SK-N-SH treated with all-trans-retinoic acid at 6 μM for 48 hours (cell line): ENCODE results near the gene FBXO17.

Experiments
- ARNTL ChIP-seq: fragments of 450-650 bp; formaldehyde crosslinking; IDR thresholded peaks from 2 replicates; pipeline ENCODE4 v1.5.0; 2020; ENCODE audit warnings: low read depth, mild to moderate bottlenecking, moderate library complexity, borderline replicate concordance
- BACH2 ChIP-seq: fragments of 250-450 bp; sonication (Bioruptor Pico); IDR thresholded peaks from 2 replicates; pipeline ENCODE4 v1.9.0; 2021; ENCODE audit warnings: mild to moderate bottlenecking, borderline replicate concordance
- CSDC2 ChIP-seq: fragments of 250-450 bp; sonication (Bioruptor Pico); IDR thresholded peaks from 2 replicates; pipeline ENCODE4 v1.5.0; 2020; ENCODE audit warnings: mild to moderate bottlenecking, moderate library complexity
- ISL1 ChIP-seq: fragments of 250-450 bp; sonication (Bioruptor Pico); IDR thresholded peaks from 2 replicates; pipeline ENCODE4 v2.1.2; 2022; ENCODE audit warnings: mild to moderate bottlenecking, moderate library complexity
- RARB ChIP-seq: fragments of 250-450 bp; sonication (Bioruptor Pico); IDR thresholded peaks from 2 replicates; pipeline ENCODE4 v1.8.0; 2021; ENCODE audit warnings: mild to moderate bottlenecking, moderate library complexity
- SNAI2 ChIP-seq: fragments of 250-450 bp; sonication (Bioruptor Pico); IDR thresholded peaks from 2 replicates; pipeline ENCODE4 v1.5.0; 2020; ENCODE audit warnings: mild to moderate bottlenecking, moderate library complexity
- TCF4 ChIP-seq: fragments of 250-450 bp; sonication (Bioruptor Pico); IDR thresholded peaks from 2 replicates; pipeline ENCODE4 v1.8.0; 2021; ENCODE audit warnings: mild to moderate bottlenecking, moderate library complexity, borderline replicate concordance
- ZFP3 ChIP-seq: fragments of 250-450 bp; sonication (Bioruptor Pico); IDR thresholded peaks from 2 replicates; pipeline ENCODE4 v1.5.0; 2020; ENCODE audit warnings: mild to moderate bottlenecking, moderate library complexity
- ZNF565 ChIP-seq: fragments of 450-650 bp; formaldehyde crosslinking; conservative IDR thresholded peaks from 2 replicates; pipeline ENCODE4 v1.5.0; 2020; ENCODE audit warnings: low read depth, mild to moderate bottlenecking, moderate library complexity
- ZNF70 ChIP-seq: fragments of 450-650 bp; formaldehyde crosslinking; IDR thresholded peaks from 2 replicates; pipeline ENCODE4 v1.5.0; 2020; ENCODE audit warnings: mild to moderate bottlenecking, moderate library complexity
- TF ChIP-seq, protein P1 (sequence below): fragments of 250-450 bp; sonication (Bioruptor Pico); IDR thresholded peaks from 2 replicates; pipeline ENCODE4 v1.5.0; 2020; ENCODE audit warnings: mild to moderate bottlenecking, moderate library complexity
- TF ChIP-seq, protein P2 (sequence below): fragments of 250-450 bp; sonication (Bioruptor Pico); IDR thresholded peaks from 2 replicates; pipeline ENCODE4 v1.5.1; 2020; ENCODE audit warnings: low read depth, mild to moderate bottlenecking, moderate library complexity

- TF ChIP-seq, protein P1, sequence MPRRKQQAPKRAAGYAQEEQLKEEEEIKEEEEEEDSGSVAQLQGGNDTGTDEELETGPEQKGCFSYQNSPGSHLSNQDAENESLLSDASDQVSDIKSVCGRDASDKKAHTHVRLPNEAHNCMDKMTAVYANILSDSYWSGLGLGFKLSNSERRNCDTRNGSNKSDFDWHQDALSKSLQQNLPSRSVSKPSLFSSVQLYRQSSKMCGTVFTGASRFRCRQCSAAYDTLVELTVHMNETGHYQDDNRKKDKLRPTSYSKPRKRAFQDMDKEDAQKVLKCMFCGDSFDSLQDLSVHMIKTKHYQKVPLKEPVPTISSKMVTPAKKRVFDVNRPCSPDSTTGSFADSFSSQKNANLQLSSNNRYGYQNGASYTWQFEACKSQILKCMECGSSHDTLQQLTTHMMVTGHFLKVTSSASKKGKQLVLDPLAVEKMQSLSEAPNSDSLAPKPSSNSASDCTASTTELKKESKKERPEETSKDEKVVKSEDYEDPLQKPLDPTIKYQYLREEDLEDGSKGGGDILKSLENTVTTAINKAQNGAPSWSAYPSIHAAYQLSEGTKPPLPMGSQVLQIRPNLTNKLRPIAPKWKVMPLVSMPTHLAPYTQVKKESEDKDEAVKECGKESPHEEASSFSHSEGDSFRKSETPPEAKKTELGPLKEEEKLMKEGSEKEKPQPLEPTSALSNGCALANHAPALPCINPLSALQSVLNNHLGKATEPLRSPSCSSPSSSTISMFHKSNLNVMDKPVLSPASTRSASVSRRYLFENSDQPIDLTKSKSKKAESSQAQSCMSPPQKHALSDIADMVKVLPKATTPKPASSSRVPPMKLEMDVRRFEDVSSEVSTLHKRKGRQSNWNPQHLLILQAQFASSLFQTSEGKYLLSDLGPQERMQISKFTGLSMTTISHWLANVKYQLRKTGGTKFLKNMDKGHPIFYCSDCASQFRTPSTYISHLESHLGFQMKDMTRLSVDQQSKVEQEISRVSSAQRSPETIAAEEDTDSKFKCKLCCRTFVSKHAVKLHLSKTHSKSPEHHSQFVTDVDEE, result no peak
- TF ChIP-seq BACH2, result no peak
- TF ChIP-seq ZNF565 (CRISPR knock-in tag), result no peak
- no peak for TF ChIP-seq ISL1
- no peak for TF ChIP-seq SNAI2 (CRISPR knock-in tag)
- no peak for TF ChIP-seq CSDC2
- TF ChIP-seq RARB (CRISPR knock-in tag), result no peak
- no peak for TF ChIP-seq ZFP3 (CRISPR knock-in tag)
- no peak for TF ChIP-seq TCF4 (CRISPR knock-in tag)
- no peak for TF ChIP-seq ARNTL (CRISPR knock-in tag)
- no peak for TF ChIP-seq ZNF70 (CRISPR knock-in tag)
- TF ChIP-seq, protein P2, sequence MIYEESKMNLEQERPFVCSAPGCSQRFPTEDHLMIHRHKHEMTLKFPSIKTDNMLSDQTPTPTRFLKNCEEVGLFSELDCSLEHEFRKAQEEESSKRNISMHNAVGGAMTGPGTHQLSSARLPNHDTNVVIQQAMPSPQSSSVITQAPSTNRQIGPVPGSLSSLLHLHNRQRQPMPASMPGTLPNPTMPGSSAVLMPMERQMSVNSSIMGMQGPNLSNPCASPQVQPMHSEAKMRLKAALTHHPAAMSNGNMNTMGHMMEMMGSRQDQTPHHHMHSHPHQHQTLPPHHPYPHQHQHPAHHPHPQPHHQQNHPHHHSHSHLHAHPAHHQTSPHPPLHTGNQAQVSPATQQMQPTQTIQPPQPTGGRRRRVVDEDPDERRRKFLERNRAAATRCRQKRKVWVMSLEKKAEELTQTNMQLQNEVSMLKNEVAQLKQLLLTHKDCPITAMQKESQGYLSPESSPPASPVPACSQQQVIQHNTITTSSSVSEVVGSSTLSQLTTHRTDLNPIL, result no peak
Observed at GRCh38 chr19:38980583-38981374, 5.2 kb upstream of the FBXO17 start.
